Kidney epithelial cell (primary cell): ENCODE data around the gene OTOA. TPM values are rescaled to one million over a fixed set of nuclear protein-coding genes. Genes with fewer than 3 reads are reported as not detected.

ENCODE experiments used
- DNase-seq: peaks from one replicate; pipeline ENCODE4 v3.0.0-alpha.2; 2010; ENCODE audit warnings: low read depth
- H3K27me3 ChIP-seq: 2 replicates; pipeline ENCODE4 v1.6.0; 2011; ENCODE audit warnings: low read length; ENCODE audit not compliant: control insufficient read depth, insufficient read depth
- H3K36me3 ChIP-seq: 2 replicates; pipeline ENCODE4 v1.5.1; 2011; ENCODE audit warnings: low read length; ENCODE audit not compliant: control insufficient read depth, insufficient read depth
- H3K4me3 ChIP-seq: 2 replicates; pipeline ENCODE4 v1.5.1; 2011; ENCODE audit warnings: low read depth, mild to moderate bottlenecking, control low read depth, low read length
- total RNA-seq: library from RNA; depleted of rRNA; stranded (reverse); fragments of >200 nt; gene quantifications from 2 replicates; pipeline ENCODE4 v1.2.3, GENCODE V29; 2015
- TF ChIP-seq, protein P1 (sequence below): IDR thresholded peaks from 2 replicates; pipeline ENCODE4 v1.5.1; 2011; ENCODE audit warnings: mild to moderate bottlenecking, moderate library complexity, low read length, control low read depth, inconsistent platforms; ENCODE audit not compliant: insufficient read depth, poor library complexity, severe bottlenecking

OTOA gene
- total RNA-seq, 1 donor from 2014 or later = 0.17 TPM

- Histone ChIP-seq H3K27me3 (no peaks in the 10 kb centered on the region), H3K36me3 (no peaks in the 10 kb centered on the region), H3K4me3 (no peak overlapping the region)
- DNase-seq = no peak
- TF ChIP-seq, protein P1, sequence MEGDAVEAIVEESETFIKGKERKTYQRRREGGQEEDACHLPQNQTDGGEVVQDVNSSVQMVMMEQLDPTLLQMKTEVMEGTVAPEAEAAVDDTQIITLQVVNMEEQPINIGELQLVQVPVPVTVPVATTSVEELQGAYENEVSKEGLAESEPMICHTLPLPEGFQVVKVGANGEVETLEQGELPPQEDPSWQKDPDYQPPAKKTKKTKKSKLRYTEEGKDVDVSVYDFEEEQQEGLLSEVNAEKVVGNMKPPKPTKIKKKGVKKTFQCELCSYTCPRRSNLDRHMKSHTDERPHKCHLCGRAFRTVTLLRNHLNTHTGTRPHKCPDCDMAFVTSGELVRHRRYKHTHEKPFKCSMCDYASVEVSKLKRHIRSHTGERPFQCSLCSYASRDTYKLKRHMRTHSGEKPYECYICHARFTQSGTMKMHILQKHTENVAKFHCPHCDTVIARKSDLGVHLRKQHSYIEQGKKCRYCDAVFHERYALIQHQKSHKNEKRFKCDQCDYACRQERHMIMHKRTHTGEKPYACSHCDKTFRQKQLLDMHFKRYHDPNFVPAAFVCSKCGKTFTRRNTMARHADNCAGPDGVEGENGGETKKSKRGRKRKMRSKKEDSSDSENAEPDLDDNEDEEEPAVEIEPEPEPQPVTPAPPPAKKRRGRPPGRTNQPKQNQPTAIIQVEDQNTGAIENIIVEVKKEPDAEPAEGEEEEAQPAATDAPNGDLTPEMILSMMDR = no peak
Measured at GRCh38 chr16:21642861-21643260, 20.9 kb upstream of the OTOA start.

GRCh38 chr16:21643785-21644184, 20.0 kb upstream of the OTOA start:
- Histone ChIP-seq H3K27me3 (no peaks in the 10 kb centered on the region), H3K4me3 (no peak overlapping the region), H3K36me3 (no peaks in the 10 kb centered on the region)
- TF ChIP-seq, protein P1 = no peak
- no peak for DNase-seq

GRCh38 chr16:21644674-21645073, 19.1 kb upstream of the OTOA start:
- H3K4me3 ChIP-seq = no peak overlapping the region
- DNase-seq = no peak
- no peaks in the 10 kb centered on the region for H3K36me3 ChIP-seq
- no peaks in the 10 kb centered on the region for H3K27me3 ChIP-seq
- TF ChIP-seq, protein P1 = no peak

DNA sequence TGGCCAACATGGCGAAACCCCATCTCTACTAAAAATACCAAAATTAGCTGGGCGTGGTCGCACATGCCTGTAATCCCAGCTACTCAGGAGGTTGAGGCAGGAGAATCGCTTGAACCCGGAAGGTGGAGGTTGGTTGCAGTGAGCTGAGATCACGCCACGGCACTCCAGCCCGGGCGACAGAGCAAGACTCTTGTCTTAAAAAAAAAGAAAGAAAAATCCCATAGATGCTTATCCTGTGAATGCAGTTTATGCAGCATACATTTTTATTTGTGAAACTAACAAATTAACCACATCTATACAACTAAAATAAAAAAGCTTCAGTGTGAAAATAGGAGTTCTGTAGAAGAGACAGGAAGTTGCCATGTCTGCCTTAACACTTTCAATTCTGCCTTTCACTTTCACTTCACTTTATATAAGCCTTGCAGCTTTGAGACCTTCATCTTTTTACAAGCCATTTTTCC, 18.5 kb upstream of the OTOA start:
- no peaks in the 10 kb centered on the region for H3K27me3 ChIP-seq
- DNase-seq = no peak
- TF ChIP-seq, protein P1 = no peak

DNA sequence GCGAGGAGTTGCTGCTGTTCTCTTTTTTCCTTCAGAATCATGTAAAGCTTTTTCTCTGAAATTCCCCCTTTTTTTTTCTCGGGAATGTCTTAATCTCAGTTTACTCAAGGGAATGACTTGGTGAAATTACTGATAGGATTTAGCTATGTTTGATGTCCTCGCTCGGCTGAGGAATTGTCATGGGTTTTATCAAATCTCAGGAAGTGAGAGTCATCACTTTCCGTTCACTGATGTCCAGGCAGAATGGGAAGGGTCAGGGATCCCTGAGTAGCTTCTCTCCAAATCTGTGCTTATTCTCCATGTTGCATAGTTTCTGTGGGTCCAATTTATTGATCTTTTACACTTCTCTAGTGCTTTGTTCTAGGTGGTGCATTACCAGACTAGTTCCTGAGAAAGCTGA, 17.7 kb upstream of the OTOA start:
- no peak for DNase-seq
- H3K4me3 ChIP-seq = no peak overlapping the region
- H3K36me3 ChIP-seq = no peaks in the 10 kb centered on the region
- H3K27me3 ChIP-seq = no peaks in the 10 kb centered on the region
- TF ChIP-seq, protein P1 = no peak

More for the DNA sequence above, 18.5 kb upstream of the OTOA start:
- no peaks in the 10 kb centered on the region for H3K36me3 ChIP-seq
- no peak overlapping the region for H3K4me3 ChIP-seq
